Endodermal cell (in vitro differentiated cells): Measurements from ENCODE around the gene RPS6KB2. TPM values are rescaled to one million over a fixed set of nuclear protein-coding genes. Genes with fewer than 3 reads are reported as not detected.

Experiments
- DNase-seq: peaks from one replicate; pipeline ENCODE4 v3.0.0-alpha.2; 2017
- H3K27ac ChIP-seq: 2 replicates; pipeline ENCODE4 v1.5.1; 2013; ENCODE audit warnings: mild to moderate bottlenecking, low read depth, low read length, moderate library complexity
- H3K27me3 ChIP-seq: 2 replicates; pipeline ENCODE4 v1.6.1; 2013; ENCODE audit warnings: mild to moderate bottlenecking, low read length, moderate library complexity; ENCODE audit not compliant: insufficient read depth, control insufficient read depth, poor library complexity, severe bottlenecking
- H3K36me3 ChIP-seq: 2 replicates; pipeline ENCODE4 v1.7.0; 2013; ENCODE audit warnings: mild to moderate bottlenecking, low read length, moderate library complexity; ENCODE audit not compliant: control insufficient read depth, insufficient read depth
- H3K4me1 ChIP-seq: one replicate; pipeline ENCODE4 v1.7.0; 2013; ENCODE audit warnings: low read length; ENCODE audit not compliant: control insufficient read depth, insufficient read depth
- H3K4me3 ChIP-seq: 2 replicates; pipeline ENCODE4 v1.5.1; 2013; ENCODE audit warnings: mild to moderate bottlenecking, low read length, moderate library complexity
- H3K9ac ChIP-seq: 2 replicates; pipeline ENCODE4 v1.6.1; 2013; ENCODE audit warnings: mild to moderate bottlenecking, low read length, moderate library complexity; ENCODE audit not compliant: poor library complexity, severe bottlenecking; ENCODE audit errors: extremely low read depth
- H3K9me3 ChIP-seq: 2 replicates; pipeline ENCODE4 v1.6.1; 2013; ENCODE audit warnings: mild to moderate bottlenecking, low read length, moderate library complexity; ENCODE audit not compliant: control insufficient read depth
- H3K27ac Mint-ChIP-seq: 2 replicates; pipeline ENCODE4 v1.8.0; 2020; ENCODE audit warnings: mixed read lengths
- H3K27me3 Mint-ChIP-seq: 2 replicates; pipeline ENCODE4 v1.8.0; 2021; ENCODE audit warnings: mild to moderate bottlenecking, mixed read lengths; ENCODE audit not compliant: insufficient read depth
- H3K36me3 Mint-ChIP-seq: 2 replicates; pipeline ENCODE4 v1.8.0; 2020; ENCODE audit warnings: low read depth, mixed read lengths
- H3K4me1 Mint-ChIP-seq: 2 replicates; pipeline ENCODE4 v1.8.0; 2020; ENCODE audit warnings: mixed read lengths
- H3K4me3 Mint-ChIP-seq: 2 replicates; pipeline ENCODE4 v1.8.0; 2020; ENCODE audit warnings: mild to moderate bottlenecking, moderate library complexity, mixed read lengths
- H3K9me3 Mint-ChIP-seq: 2 replicates; pipeline ENCODE4 v1.8.0; 2020; ENCODE audit warnings: mild to moderate bottlenecking, mixed read lengths
- WGBS, 2 experiments: methylation state at CpG; one replicate each; pipeline versions ENCODE4 v1.1.5 to v1.1.7; 2013; ENCODE audit warnings: missing lambda C conversion rate in 2 of 2, mixed read lengths in 1 of 2; ENCODE audit not compliant: insufficient coverage in 1 of 2, insufficient read length in 1 of 2; 5-methylcytosine and 5-hydroxymethylcytosine counted together
- total RNA-seq, 2 donors: library from RNA; stranded (reverse); fragmentation: NEBNext Ultra II Directional in 1 of 2; extraction: Animal tissue kit (Norgen Biotek cat#: 25700) in 1 of 2; gene quantifications; 2 replicates in 1 of 2; 3 replicates in 1 of 2; pipeline ENCODE4 v1.2.1, GENCODE V29; 2021
- TF ChIP-seq, protein P1 (sequence below): fragments of 200-600 bp; sonication (generic); conservative IDR thresholded peaks from 2 replicates; pipeline ENCODE4 v1.5.0; 2021; ENCODE audit warnings: antibody characterized with exemption, mild to moderate bottlenecking

The RPS6KB2 gene
- total RNA-seq, 2 donors from 2014 or later = 47.0 to 51.8 TPM

DNA sequence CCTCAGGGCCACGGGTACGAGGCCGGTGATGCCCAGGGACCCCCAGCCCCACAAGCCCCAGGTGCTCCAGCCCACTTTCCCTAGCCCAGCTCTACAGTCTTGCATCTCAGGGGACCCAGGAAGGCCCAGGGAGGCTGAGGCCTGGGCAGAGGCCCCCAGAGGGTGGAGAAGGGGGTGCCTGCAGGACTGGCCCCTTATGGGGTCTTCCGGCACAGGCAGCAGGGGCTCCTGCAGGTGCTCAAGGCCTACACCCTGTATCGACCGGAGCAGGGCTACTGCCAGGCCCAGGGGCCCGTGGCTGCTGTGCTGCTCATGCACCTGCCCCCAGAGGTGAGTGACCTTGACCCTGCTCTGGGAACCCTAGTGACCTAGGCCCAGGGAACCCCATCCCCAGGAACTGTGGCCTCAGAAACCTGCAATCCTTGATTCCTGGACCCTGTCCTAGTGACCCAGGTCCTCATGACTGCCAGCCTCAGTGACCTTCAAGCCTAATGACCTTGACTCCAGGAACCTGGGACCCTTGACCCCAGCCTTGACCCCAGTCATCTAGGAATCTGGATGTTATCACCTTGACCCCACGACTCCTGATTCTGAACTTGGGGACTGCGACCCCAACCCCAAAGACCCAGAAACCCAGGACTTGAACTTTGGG, 22.5 kb upstream of the RPS6KB2 start:
- no peaks in the 10 kb centered on the region for H3K36me3 Mint-ChIP-seq
- Histone ChIP-seq H3K36me3 (no peaks in the 10 kb centered on the region), H3K9me3 (no peaks in the 10 kb centered on the region), H3K4me3 (no peak overlapping the region), H3K27me3 (no peaks in the 10 kb centered on the region), H3K27ac (no peak overlapping the region), H3K9ac (no peak overlapping the region), H3K4me1 (peaks cover 8% of the 10 kb centered on the region)
- H3K27ac Mint-ChIP-seq = no peak overlapping the region
- no peak for DNase-seq
- H3K27me3 Mint-ChIP-seq = peaks cover 5% of the 10 kb centered on the region
- H3K4me1 Mint-ChIP-seq = peaks cover under 1% of the 10 kb centered on the region
- TF ChIP-seq, protein P1, sequence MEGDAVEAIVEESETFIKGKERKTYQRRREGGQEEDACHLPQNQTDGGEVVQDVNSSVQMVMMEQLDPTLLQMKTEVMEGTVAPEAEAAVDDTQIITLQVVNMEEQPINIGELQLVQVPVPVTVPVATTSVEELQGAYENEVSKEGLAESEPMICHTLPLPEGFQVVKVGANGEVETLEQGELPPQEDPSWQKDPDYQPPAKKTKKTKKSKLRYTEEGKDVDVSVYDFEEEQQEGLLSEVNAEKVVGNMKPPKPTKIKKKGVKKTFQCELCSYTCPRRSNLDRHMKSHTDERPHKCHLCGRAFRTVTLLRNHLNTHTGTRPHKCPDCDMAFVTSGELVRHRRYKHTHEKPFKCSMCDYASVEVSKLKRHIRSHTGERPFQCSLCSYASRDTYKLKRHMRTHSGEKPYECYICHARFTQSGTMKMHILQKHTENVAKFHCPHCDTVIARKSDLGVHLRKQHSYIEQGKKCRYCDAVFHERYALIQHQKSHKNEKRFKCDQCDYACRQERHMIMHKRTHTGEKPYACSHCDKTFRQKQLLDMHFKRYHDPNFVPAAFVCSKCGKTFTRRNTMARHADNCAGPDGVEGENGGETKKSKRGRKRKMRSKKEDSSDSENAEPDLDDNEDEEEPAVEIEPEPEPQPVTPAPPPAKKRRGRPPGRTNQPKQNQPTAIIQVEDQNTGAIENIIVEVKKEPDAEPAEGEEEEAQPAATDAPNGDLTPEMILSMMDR = no peak
- no peak overlapping the region for H3K4me3 Mint-ChIP-seq
- 92 to 98% methylated on average over 5 to 9 of the region's 9 CpGs for WGBS, 2 experiments
- no peaks in the 10 kb centered on the region for H3K9me3 Mint-ChIP-seq

DNA sequence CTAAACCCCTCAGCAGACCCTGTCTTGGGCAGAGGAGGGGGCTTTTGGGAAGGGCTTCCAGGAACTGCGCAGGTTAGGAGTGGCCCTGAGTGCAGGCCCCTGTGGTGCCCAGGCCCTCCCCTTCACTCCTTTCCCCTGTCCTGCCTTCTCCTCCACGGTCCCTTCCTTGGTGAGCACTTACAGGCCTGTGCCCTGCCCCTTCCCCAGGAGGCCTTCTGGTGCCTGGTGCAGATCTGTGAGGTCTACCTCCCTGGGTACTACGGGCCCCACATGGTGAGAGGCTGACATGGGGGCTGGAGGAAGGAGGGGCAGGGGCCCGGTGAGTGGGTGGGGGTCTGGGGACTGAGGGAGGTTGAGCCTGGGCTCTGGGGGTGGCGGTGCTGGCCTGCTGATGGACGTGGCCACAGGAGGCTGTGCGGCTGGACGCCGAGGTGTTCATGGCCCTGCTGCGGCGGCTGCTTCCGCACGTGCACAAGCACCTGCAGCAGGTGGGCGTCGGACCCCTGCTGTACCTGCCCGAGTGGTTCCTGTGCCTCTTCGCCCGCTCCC, 21.8 kb upstream of the RPS6KB2 start:
- Mint-ChIP-seq H3K4me3 (no peak overlapping the region), H3K27ac (no peak overlapping the region), H3K36me3 (no peaks in the 10 kb centered on the region), H3K4me1 (peaks cover 6% of the 10 kb centered on the region), H3K9me3 (no peaks in the 10 kb centered on the region), H3K27me3 (peaks cover 5% of the 10 kb centered on the region)
- H3K36me3 ChIP-seq = no peaks in the 10 kb centered on the region
- no peaks in the 10 kb centered on the region for H3K9me3 ChIP-seq
- DNase-seq = no peak
- TF ChIP-seq, protein P1 = no peak
- H3K9ac ChIP-seq = no peak overlapping the region
- peaks cover 11% of the 10 kb centered on the region for H3K4me1 ChIP-seq
- H3K27me3 ChIP-seq = no peaks in the 10 kb centered on the region
- no peak overlapping the region for H3K27ac ChIP-seq
- no peak overlapping the region for H3K4me3 ChIP-seq
- 90% methylated on average over 18 of the region's 18 CpGs; no CpG with 5 or more reads in 1 of the 2 experiments for WGBS, 2 experiments

DNA sequence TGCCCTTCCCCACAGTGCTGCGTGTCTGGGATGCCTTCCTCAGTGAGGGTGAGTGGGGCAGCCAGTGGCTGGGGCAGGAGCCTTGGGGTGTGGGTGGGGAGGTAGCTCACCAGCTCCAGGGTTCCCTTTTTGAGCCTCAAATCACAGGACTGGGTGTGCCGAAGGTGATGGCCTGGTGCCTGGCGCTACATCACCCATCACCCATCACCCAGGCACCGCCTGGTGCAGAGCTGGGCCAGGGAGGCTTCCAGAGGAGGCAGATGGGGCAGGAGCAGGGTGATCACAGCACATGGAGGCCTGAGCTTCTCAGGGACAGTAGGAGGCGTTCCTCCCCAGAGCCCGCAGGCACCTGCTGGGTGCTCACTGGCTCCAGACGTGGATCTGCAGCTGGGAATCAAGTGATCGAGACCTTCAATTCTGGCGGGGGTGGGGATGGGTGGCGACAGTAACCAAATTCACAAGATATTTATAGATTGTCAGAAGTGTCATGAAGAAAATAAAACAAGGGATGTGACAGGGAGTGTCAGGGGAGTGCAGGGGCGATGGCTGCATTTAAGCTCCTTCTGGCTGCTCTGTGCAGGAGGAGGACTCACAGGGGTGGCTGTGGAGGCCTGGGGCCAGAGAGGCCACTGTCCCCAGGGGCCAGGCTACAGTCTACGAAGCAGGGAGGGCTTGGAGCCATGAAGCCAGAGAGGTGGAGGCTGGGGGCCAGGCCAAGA, 21.2 kb upstream of the RPS6KB2 start:
- Histone ChIP-seq H3K27me3 (no peaks in the 10 kb centered on the region), H3K9me3 (no peaks in the 10 kb centered on the region), H3K9ac (no peak overlapping the region), H3K36me3 (no peaks in the 10 kb centered on the region), H3K4me3 (no peak overlapping the region), H3K4me1 (peaks cover 14% of the 10 kb centered on the region), H3K27ac (no peak overlapping the region)
- H3K27ac Mint-ChIP-seq = no peak overlapping the region
- H3K27me3 Mint-ChIP-seq = peaks cover 9% of the 10 kb centered on the region
- H3K4me1 Mint-ChIP-seq = peaks cover 7% of the 10 kb centered on the region
- H3K36me3 Mint-ChIP-seq = no peaks in the 10 kb centered on the region
- no peaks in the 10 kb centered on the region for H3K9me3 Mint-ChIP-seq
- H3K4me3 Mint-ChIP-seq = no peak overlapping the region
- WGBS, 2 experiments = 82 to 88% methylated on average over 5 to 12 of the region's 12 CpGs
- DNase-seq = no peak
- TF ChIP-seq, protein P1 = no peak
